GM21367 (cell line): ENCODE results near the gene TDP2.

Experiments used
- ATAC-seq: cut with Tn5 transposase; IDR thresholded peaks from one replicate; pipeline ENCODE4 v1.9.1; 2021; ENCODE audit not compliant: unreplicated experiment

TDP2 gene

GRCh38 chr6:24606200-24606930 lies 60.3 kb downstream of the TDP2 start:
- ATAC-seq: no peak

DNA sequence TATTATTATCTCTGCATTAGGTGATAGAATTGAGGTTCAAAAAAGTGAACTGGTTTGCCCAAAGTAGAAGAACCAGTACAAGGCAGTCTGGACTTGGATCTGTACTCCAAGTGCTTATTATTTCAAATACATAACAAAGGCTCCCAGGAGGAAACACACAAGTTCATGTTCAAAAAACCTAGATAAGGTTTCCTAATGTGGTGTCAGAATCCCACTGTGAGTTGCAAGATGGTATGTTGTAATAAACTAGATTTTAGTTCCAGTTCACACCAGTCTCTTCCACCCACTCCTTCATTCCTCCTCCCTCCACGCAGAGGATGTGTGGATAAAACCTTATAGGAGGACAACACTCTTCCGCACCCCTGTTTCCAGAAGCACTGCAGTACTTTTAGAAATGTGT lies 63.5 kb downstream of the TDP2 start:
- ATAC-seq: no peak

DNA sequence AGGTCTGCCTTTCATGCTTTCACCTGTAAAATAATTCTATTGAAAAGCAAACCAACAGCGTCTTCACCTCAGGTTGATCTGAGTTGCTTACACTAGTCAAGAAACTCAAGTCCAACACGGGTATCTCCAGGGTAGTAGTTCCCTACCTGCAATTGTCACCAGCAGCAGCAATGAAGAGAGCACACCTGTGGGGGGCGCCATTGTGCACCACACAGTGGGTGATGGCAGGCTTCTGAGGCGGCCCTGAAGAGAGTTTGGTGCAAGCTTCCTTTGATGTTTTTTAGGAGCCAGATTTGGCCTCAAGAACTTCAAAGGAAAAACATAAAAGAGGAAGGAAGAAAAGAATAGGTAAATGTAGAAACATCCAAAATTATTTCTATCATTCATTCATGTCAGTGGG lies 65.8 kb downstream of the TDP2 start:
- ATAC-seq: no peak
